ENCODE results near the gene LMLN.

- TF ChIP-seq CTCF (IDR thresholded peaks at IDR 0.05) (no peak), POLR2A (IDR thresholded peaks at IDR 0.05) (no peak)
Observed at GRCh38 chr3:198088421-198088955, 128.5 kb downstream of the LMLN start.

All from body of pancreas (tissue), 4 donors.